ENCODE data around the gene MYT1. TPM values are rescaled to one million over a fixed set of nuclear protein-coding genes. Genes with fewer than 3 reads are reported as not detected.

The MYT1 gene
- polyA plus RNA-seq, 4 donors = 0.63 to 0.77 TPM; not detected in 2

DNA sequence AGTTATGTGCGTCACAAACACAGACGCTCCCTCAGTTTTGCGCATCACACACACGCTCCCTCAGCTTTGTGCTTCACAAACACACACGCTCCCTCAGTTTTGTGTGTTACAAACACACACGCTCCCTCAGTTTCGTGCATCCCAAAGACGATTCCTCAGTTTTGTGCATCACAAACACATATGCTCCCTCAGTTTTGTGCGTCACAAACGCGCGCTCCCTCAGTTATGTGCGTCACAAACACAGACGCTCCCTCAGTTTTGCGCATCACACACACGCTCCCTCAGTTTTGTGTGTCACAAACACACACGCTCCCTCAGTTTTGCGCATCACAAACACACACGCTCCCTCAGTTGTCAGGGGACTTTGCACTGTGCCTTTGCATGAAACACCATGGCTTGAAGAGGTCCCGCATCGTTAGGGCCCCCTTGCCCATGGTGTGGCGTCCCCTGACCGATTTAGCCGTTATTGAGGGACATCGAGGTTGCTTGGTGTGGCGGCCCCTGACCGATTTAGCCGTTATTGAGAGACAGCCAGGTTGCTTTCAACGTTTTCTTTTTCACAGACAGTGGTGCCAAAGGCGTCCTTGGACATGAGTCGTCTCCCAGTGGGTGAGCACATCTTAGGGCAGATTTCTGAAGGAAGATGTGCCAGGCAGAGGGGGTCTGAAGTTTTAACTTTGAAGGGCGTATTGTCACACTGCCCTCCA lies 28.1 kb upstream of the MYT1 start:
- H3K27ac ChIP-seq (ENCODE audit: low read depth in 1 of 3, low read length in 2 of 3) = no peak overlapping the region
- H3K27me3 ChIP-seq (ENCODE audit: control insufficient read depth in 3 of 3, insufficient read depth in 3 of 3, low read length in 3 of 3) = no peaks in the 10 kb centered on the region
- DNase-seq = no peak
- no peaks in the 10 kb centered on the region for H3K9me3 ChIP-seq (ENCODE audit: control insufficient read depth in 2 of 2, insufficient read depth in 1 of 2, low read depth in 1 of 2, low read length in 1 of 2)
- no peaks in the 10 kb centered on the region for H3K36me3 ChIP-seq (ENCODE audit: control insufficient read depth in 3 of 3, insufficient read depth in 2 of 3, low read depth in 1 of 3, low read length in 3 of 3)
- WGBS, 3 donors = 78 to 84% (median 80%) methylated on average over 32 of the region's 32 CpGs
- H3K4me1 ChIP-seq (ENCODE audit: control insufficient read depth in 3 of 3, insufficient read depth in 2 of 3, low read depth in 1 of 3, low read length in 2 of 3) = peaks cover 0 to 10% (median 0%) of the 10 kb centered on the region in 3 donors
- no peak overlapping the region for H3K4me3 ChIP-seq (ENCODE audit: low read depth in 1 of 3, low read length in 3 of 3)
- no peak for FAIRE-seq

DNA sequence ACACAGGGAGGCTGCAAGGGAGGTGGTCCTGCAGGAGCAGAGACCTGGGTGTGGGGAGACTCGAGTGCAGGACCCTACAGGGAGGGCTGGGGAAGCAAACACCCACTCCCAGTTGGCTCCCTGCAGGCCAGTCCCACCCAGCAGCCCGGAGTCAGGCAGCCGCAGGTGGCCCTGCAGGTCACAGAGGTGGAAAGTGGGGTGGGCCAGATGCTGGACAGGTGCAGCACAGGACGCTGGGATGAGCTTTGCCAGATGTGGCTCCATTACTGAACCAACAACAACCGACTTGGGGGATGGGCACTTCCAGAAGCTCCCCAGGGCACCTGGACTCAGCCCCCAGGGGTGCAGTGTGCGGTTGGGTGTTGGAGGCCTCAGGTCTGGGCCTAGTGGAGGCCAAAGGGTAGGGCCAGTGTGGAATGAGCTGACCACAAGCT lies 26.6 kb upstream of the MYT1 start:
- no peak overlapping the region for H3K4me3 ChIP-seq (ENCODE audit: low read depth in 1 of 3, low read length in 3 of 3)
- H3K9me3 ChIP-seq (ENCODE audit: control insufficient read depth in 2 of 2, insufficient read depth in 1 of 2, low read depth in 1 of 2, low read length in 1 of 2) = no peaks in the 10 kb centered on the region
- 55 to 75% (median 71%) methylated on average over 6 of the region's 6 CpGs for WGBS, 3 donors
- H3K27me3 ChIP-seq (ENCODE audit: control insufficient read depth in 3 of 3, insufficient read depth in 3 of 3, low read length in 3 of 3) = no peaks in the 10 kb centered on the region
- peaks cover 0 to 13% (median 0%) of the 10 kb centered on the region in 3 donors for H3K4me1 ChIP-seq (ENCODE audit: control insufficient read depth in 3 of 3, insufficient read depth in 2 of 3, low read depth in 1 of 3, low read length in 2 of 3)
- FAIRE-seq (no peak), DNase-seq (no peak)
- no peaks in the 10 kb centered on the region for H3K36me3 ChIP-seq (ENCODE audit: control insufficient read depth in 3 of 3, insufficient read depth in 2 of 3, low read depth in 1 of 3, low read length in 3 of 3)
- no peak overlapping the region for H3K27ac ChIP-seq (ENCODE audit: low read depth in 1 of 3, low read length in 2 of 3)

DNA sequence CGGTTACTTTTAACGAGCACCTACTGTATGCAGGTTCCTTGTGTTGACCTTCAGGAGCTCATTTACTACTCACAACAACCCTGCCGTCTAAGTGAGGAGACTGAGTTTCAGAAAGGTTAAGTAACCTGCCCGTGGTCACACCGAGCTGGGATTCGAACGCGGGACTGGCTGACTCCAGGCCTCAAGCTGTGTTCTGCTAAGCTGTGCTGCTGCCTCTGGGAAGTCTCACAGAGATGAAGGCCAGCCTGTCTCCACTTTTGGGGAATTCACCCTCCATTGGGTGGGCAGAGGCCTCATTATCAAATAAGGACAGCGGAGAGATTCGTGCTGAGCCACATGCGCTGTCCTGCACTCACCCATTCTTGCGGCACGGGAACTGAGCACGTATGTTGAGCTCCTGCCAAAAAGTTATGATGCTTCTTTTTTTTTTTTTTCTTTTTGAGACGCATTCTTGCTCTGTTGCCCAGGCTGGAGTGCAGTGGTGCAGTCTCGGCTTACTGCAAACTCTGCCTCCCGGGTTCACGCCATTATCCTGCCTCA lies 25.9 kb upstream of the MYT1 start:
- no peak overlapping the region for H3K4me3 ChIP-seq (ENCODE audit: low read depth in 1 of 3, low read length in 3 of 3)
- H3K36me3 ChIP-seq (ENCODE audit: control insufficient read depth in 3 of 3, insufficient read depth in 2 of 3, low read depth in 1 of 3, low read length in 3 of 3) = no peaks in the 10 kb centered on the region
- H3K4me1 ChIP-seq (ENCODE audit: control insufficient read depth in 3 of 3, insufficient read depth in 2 of 3, low read depth in 1 of 3, low read length in 2 of 3) = peaks cover 0 to 13% (median 0%) of the 10 kb centered on the region in 3 donors
- no peak for FAIRE-seq
- no peaks in the 10 kb centered on the region for H3K9me3 ChIP-seq (ENCODE audit: control insufficient read depth in 2 of 2, insufficient read depth in 1 of 2, low read depth in 1 of 2, low read length in 1 of 2)
- H3K27ac ChIP-seq (ENCODE audit: low read depth in 1 of 3, low read length in 2 of 3) = no peak overlapping the region
- H3K27me3 ChIP-seq (ENCODE audit: control insufficient read depth in 3 of 3, insufficient read depth in 3 of 3, low read length in 3 of 3) = no peaks in the 10 kb centered on the region
- no peak for DNase-seq
- WGBS, 3 donors = 80 to 84% (median 81%) methylated on average over 18 of the region's 18 CpGs

DNA sequence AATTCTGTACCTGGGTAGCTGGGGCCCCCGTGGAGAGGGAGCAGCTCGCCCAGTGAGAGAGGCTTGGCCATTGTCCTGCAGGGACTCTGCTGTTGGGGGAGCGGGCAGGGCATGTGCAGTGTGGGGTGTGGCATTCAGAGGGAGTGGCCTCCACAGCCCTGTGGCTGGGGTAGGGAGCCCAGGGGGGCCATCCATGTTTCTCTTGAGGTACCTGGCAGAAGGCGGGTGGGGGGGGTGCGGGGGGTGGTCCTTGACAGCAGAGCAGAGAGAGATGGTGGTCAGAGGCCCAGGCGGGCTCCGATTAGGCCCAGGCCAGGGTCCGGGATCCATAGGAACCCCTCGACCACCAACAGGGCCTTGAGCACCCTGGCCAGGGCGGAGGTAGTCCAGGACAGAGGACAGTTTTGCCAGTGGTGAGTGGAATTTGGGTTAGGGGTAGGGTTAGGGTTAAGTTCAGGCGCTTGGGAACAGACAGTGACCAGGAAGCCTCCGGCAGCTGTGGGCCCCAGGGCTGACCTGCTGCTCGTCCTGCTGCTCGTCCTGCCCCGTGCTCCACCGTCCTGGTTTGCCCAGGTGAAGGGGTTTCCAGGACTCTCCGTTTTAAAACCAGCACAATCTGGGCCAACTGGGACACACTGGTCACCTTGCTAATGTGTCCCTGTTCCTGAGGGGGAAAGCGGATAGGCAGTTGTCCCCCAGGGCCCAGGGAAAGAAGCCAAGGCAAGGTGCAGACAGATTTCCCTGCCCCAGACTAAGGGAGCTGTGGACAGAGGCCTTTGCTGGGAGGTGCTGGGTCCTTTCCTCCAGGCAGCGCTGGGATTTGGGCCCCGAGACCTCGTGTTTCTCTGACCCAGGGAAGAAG lies 24.8 kb upstream of the MYT1 start:
- no peaks in the 10 kb centered on the region for H3K27me3 ChIP-seq (ENCODE audit: control insufficient read depth in 3 of 3, insufficient read depth in 3 of 3, low read length in 3 of 3)
- FAIRE-seq = no peak
- no peak overlapping the region for H3K27ac ChIP-seq (ENCODE audit: low read depth in 1 of 3, low read length in 2 of 3)
- H3K36me3 ChIP-seq (ENCODE audit: control insufficient read depth in 3 of 3, insufficient read depth in 2 of 3, low read depth in 1 of 3, low read length in 3 of 3) = no peaks in the 10 kb centered on the region
- no peaks in the 10 kb centered on the region for H3K9me3 ChIP-seq (ENCODE audit: control insufficient read depth in 2 of 2, insufficient read depth in 1 of 2, low read depth in 1 of 2, low read length in 1 of 2)
- no peak for DNase-seq
- no peak overlapping the region for H3K4me3 ChIP-seq (ENCODE audit: low read depth in 1 of 3, low read length in 3 of 3)
- 81 to 83% (median 82%) methylated on average over 21 of the region's 21 CpGs for WGBS, 3 donors
- H3K4me1 ChIP-seq (ENCODE audit: control insufficient read depth in 3 of 3, insufficient read depth in 2 of 3, low read depth in 1 of 3, low read length in 2 of 3) = peaks cover 0 to 13% (median 0%) of the 10 kb centered on the region in 3 donors

DNA sequence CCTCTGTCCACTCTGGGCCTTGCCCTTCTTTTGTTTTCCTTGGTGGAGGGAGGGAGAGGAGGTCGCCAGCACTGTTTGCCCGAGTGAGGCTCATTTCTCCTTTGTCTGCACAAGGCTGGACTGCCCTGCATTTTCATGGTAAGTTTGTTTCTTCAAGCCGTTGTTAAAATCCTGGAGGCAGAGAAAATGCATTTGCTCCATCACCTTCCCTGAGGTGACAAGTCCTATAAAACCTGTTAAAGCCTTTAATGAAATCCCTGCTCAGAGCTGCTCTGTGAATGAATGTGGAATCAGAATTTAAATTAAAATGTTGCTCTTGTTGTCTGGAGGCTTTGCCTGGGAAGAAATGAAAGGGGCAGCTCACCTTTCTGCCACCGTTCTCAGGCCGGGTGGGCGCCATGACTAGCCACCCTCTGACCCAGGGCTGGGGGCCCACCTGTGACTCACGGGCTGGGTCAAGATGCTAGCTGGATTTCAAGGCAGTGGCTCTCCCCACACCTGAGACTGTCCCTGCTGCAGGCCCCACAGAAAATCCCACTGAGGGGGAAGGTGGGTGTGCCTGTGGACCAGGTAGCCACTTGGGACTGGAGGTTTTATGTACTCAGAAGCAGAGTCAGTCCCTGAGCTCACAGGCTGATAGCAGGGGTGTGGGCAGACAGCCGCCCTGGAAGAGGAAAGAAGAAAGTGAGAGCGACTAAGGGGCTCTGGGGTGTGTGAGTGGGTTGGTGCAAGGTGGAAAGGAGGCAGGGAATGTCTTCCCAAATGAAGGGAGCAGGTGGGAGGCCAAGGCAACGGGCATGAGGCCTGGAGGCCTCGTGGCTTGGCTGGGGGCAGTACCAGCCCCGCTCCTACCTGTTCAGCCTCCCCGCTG lies 24.0 kb upstream of the MYT1 start:
- no peak overlapping the region for H3K27ac ChIP-seq (ENCODE audit: low read depth in 1 of 3, low read length in 2 of 3)
- H3K9me3 ChIP-seq (ENCODE audit: control insufficient read depth in 2 of 2, insufficient read depth in 1 of 2, low read depth in 1 of 2, low read length in 1 of 2) = peaks cover 3 to 9% of the 10 kb centered on the region in 2 donors
- WGBS, 3 donors = 51 to 71% (median 59%) methylated on average over 13 of the region's 13 CpGs
- H3K27me3 ChIP-seq (ENCODE audit: control insufficient read depth in 3 of 3, insufficient read depth in 3 of 3, low read length in 3 of 3) = no peaks in the 10 kb centered on the region
- FAIRE-seq (no peak), DNase-seq (peak in 1 of 2 donors; percentile 63)
- H3K36me3 ChIP-seq (ENCODE audit: control insufficient read depth in 3 of 3, insufficient read depth in 2 of 3, low read depth in 1 of 3, low read length in 3 of 3) = no peaks in the 10 kb centered on the region
- H3K4me3 ChIP-seq (ENCODE audit: low read depth in 1 of 3, low read length in 3 of 3) = no peak overlapping the region
- H3K4me1 ChIP-seq (ENCODE audit: control insufficient read depth in 3 of 3, insufficient read depth in 2 of 3, low read depth in 1 of 3, low read length in 2 of 3) = peaks cover 0 to 13% (median 0%) of the 10 kb centered on the region in 3 donors

DNA sequence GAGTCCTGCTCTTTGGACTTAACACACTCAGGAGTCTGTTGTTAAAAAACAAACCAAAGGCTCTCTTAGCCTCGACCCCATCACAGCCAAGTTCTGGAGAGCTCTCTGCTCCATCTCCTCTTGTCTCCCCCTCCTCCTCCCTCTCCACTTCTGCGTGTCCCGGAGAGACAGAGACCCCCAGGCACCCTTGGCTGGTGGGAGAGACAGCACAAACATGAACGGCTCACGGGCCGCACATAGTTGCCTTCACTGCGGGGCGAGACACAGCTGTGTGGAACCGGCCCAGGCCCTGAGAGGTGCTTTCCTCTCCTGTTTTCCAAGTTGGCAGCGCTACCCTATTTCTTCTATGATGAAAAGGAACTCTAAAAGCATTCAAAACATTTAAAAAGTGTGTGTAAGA lies 23.3 kb upstream of the MYT1 start:
- H3K9me3 ChIP-seq (ENCODE audit: control insufficient read depth in 2 of 2, insufficient read depth in 1 of 2, low read depth in 1 of 2, low read length in 1 of 2) = peaks cover 4 to 15% of the 10 kb centered on the region in 2 donors
- peaks cover 0 to 13% (median 0%) of the 10 kb centered on the region in 3 donors for H3K4me1 ChIP-seq (ENCODE audit: control insufficient read depth in 3 of 3, insufficient read depth in 2 of 3, low read depth in 1 of 3, low read length in 2 of 3)
- no peaks in the 10 kb centered on the region for H3K27me3 ChIP-seq (ENCODE audit: control insufficient read depth in 3 of 3, insufficient read depth in 3 of 3, low read length in 3 of 3)
- 51 to 67% (median 64%) methylated on average over 10 of the region's 10 CpGs for WGBS, 3 donors
- FAIRE-seq (no peak), DNase-seq (no peak)
- no peaks in the 10 kb centered on the region for H3K36me3 ChIP-seq (ENCODE audit: control insufficient read depth in 3 of 3, insufficient read depth in 2 of 3, low read depth in 1 of 3, low read length in 3 of 3)
- H3K4me3 ChIP-seq (ENCODE audit: low read depth in 1 of 3, low read length in 3 of 3) = no peak overlapping the region
- no peak overlapping the region for H3K27ac ChIP-seq (ENCODE audit: low read depth in 1 of 3, low read length in 2 of 3)

DNA sequence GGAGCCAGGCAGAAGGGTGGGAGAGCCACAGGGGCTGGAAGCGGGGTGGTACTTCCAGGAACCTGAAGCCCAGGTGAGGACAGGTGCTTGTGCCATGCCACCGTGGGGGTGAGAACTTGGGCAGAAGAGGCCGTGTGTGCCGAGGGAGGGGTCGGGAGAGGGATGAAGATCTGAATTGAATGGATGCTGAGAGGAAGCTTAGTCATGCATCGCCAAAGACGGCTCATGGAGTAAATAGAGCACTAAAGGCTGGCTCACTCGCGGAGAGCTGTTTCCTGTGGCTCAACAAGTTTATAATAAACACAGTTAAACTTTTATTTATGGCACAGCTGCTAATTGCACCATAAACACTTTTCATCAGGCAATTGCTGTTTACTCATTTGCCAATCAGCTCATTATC lies 21.7 kb upstream of the MYT1 start:
- no peak for DNase-seq
- Histone ChIP-seq H3K36me3 (ENCODE audit: control insufficient read depth in 3 of 3, insufficient read depth in 2 of 3, low read depth in 1 of 3, low read length in 3 of 3) (no peaks in the 10 kb centered on the region), H3K9me3 (ENCODE audit: control insufficient read depth in 2 of 2, insufficient read depth in 1 of 2, low read depth in 1 of 2, low read length in 1 of 2) (peaks cover 4 to 16% of the 10 kb centered on the region in 2 donors), H3K4me3 (ENCODE audit: low read depth in 1 of 3, low read length in 3 of 3) (no peak overlapping the region), H3K27ac (ENCODE audit: low read depth in 1 of 3, low read length in 2 of 3) (no peak overlapping the region), H3K4me1 (ENCODE audit: control insufficient read depth in 3 of 3, insufficient read depth in 2 of 3, low read depth in 1 of 3, low read length in 2 of 3) (peaks cover 0 to 13% (median 0%) of the 10 kb centered on the region in 3 donors), H3K27me3 (ENCODE audit: control insufficient read depth in 3 of 3, insufficient read depth in 3 of 3, low read length in 3 of 3) (no peaks in the 10 kb centered on the region)
- 33 to 48% (median 46%) methylated on average over 9 of the region's 9 CpGs for WGBS, 3 donors
- no peak for FAIRE-seq

All from small intestine (tissue), 7 donors.